ENCODE results near the gene SLC6A3.

- TF ChIP-seq, protein P1, sequence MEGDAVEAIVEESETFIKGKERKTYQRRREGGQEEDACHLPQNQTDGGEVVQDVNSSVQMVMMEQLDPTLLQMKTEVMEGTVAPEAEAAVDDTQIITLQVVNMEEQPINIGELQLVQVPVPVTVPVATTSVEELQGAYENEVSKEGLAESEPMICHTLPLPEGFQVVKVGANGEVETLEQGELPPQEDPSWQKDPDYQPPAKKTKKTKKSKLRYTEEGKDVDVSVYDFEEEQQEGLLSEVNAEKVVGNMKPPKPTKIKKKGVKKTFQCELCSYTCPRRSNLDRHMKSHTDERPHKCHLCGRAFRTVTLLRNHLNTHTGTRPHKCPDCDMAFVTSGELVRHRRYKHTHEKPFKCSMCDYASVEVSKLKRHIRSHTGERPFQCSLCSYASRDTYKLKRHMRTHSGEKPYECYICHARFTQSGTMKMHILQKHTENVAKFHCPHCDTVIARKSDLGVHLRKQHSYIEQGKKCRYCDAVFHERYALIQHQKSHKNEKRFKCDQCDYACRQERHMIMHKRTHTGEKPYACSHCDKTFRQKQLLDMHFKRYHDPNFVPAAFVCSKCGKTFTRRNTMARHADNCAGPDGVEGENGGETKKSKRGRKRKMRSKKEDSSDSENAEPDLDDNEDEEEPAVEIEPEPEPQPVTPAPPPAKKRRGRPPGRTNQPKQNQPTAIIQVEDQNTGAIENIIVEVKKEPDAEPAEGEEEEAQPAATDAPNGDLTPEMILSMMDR (IDR thresholded peaks at IDR 0.05; ENCODE audit: low read depth, low read length): no peak
- TF ChIP-seq, protein P2, sequence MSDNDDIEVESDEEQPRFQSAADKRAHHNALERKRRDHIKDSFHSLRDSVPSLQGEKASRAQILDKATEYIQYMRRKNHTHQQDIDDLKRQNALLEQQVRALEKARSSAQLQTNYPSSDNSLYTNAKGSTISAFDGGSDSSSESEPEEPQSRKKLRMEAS (IDR thresholded peaks at IDR 0.05; ENCODE audit: low read depth, low read length): no peak
These were observed 70.6 kb downstream of the SLC6A3 start for GRCh38 chr5:1374679-1375055.
